ENCODE measurements around the gene MORN1. TPM values are rescaled to one million over a fixed set of nuclear protein-coding genes. Genes with fewer than 3 reads are reported as not detected.
A peak's percentile ranks its signal among the peaks of the same experiment; 100 is the strongest.

The MORN1 gene
- total RNA-seq, 1 donor from 2014 or later: 18.4 TPM

GRCh38 chr1:2380816-2381591 is 10.3 kb downstream of the MORN1 start:
- Histone ChIP-seq H3K4me3 (no peak overlapping the region), H3K36me3 (no peaks in the 10 kb centered on the region), H3K27ac (peak overlapping the region; percentile 32 to 51), H3K9me3 (no peaks in the 10 kb centered on the region), H3K4me1 (peaks cover 10 to 11% of the 10 kb centered on the region in 2 donors), H3K27me3 (no peaks in the 10 kb centered on the region)
- DNase-seq (ENCODE audit: low spot score in 2 of 2): no peak
- TF ChIP-seq, protein P1, sequence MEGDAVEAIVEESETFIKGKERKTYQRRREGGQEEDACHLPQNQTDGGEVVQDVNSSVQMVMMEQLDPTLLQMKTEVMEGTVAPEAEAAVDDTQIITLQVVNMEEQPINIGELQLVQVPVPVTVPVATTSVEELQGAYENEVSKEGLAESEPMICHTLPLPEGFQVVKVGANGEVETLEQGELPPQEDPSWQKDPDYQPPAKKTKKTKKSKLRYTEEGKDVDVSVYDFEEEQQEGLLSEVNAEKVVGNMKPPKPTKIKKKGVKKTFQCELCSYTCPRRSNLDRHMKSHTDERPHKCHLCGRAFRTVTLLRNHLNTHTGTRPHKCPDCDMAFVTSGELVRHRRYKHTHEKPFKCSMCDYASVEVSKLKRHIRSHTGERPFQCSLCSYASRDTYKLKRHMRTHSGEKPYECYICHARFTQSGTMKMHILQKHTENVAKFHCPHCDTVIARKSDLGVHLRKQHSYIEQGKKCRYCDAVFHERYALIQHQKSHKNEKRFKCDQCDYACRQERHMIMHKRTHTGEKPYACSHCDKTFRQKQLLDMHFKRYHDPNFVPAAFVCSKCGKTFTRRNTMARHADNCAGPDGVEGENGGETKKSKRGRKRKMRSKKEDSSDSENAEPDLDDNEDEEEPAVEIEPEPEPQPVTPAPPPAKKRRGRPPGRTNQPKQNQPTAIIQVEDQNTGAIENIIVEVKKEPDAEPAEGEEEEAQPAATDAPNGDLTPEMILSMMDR (IDR thresholded peaks at IDR 0.05): no peak
- intact Hi-C loops (cut with DNase I): loop anchor here (1.0 to 5.0 kb wide), 4 partner anchors 10 to 186 kb away; partner anchors contain the start of genes MORN1 and RER1

DNA sequence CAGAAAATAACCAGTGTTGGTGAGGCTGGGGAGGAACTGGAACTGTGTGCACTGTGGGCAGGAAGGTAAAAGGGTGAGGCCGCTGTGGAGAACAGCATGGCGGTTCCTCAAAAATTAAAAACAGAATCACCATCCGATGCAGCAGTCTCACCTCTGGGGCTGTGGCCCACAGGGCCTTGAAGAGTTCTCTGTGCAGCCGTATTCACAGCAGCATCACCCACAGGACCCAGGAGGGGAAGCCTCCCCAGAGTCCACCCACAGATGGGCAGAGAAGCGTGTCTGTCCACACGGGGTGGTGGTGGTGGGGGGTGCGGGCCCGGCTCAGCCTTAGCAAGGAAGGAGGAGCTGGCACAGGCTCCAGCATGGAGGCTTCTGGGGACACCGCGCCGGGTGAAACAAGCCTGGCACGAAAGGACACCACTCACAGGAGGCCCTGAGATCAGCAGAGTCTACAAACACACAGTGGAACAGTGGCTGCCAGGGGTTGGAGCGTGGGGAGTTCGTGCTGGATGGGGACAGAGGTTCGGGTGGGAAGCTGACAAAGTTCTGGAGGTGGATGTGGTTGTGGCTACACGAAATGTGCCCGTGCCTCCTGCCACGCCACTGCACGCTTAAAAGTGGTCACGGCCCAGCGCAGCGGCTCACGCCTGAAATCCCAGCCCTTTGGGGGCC is 11.5 kb downstream of the MORN1 start:
- Histone ChIP-seq H3K36me3 (no peaks in the 10 kb centered on the region), H3K9me3 (no peaks in the 10 kb centered on the region), H3K4me1 (peaks cover 10 to 11% of the 10 kb centered on the region in 2 donors), H3K4me3 (no peak overlapping the region), H3K27me3 (no peaks in the 10 kb centered on the region), H3K27ac (no peak overlapping the region)
- DNase-seq (ENCODE audit: low spot score in 2 of 2): no peak
- TF ChIP-seq, protein P1 (IDR thresholded peaks at IDR 0.05): no peak
- intact Hi-C loops (cut with DNase I): loop anchor here (5.0 kb wide), 1 partner anchor 143 kb away; no protein-coding TSS in a partner anchor

- intact Hi-C loops (cut with DNase I): no loop called here
- Histone ChIP-seq H3K36me3 (no peaks in the 10 kb centered on the region), H3K27me3 (no peaks in the 10 kb centered on the region), H3K4me1 (peaks cover 10 to 11% of the 10 kb centered on the region in 2 donors), H3K27ac (no peak overlapping the region), H3K9me3 (no peaks in the 10 kb centered on the region), H3K4me3 (no peak overlapping the region)
- DNase-seq (ENCODE audit: low spot score in 2 of 2): no peak
- TF ChIP-seq, protein P1 (IDR thresholded peaks at IDR 0.05): no peak
Measured at GRCh38 chr1:2378956-2379732, 12.2 kb downstream of the MORN1 start.

DNA sequence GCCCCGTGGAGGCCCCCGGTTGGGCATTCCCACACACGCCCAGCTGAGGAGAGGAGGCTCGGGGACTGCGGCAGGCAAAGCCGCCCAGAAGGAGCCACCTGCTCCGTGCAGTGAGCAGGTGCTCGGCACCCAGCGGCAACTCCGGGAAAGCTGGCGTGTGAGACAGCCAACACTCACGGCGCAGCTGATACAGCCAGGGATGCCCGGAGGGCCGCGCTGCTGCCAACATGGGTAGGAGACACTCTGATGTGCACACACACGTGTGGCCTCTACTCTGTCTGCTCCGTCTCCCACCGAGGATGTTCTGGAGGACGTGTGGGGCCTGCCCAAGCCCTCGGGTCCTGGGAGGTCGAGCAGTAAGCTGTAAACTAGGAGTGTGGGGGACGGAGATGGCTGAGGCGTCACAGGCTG is 12.9 kb downstream of the MORN1 start:
- DNase-seq (ENCODE audit: low spot score in 2 of 2): no peak
- Histone ChIP-seq H3K9me3 (no peaks in the 10 kb centered on the region), H3K4me3 (no peak overlapping the region), H3K4me1 (peaks cover 10 to 11% of the 10 kb centered on the region in 2 donors), H3K36me3 (no peaks in the 10 kb centered on the region), H3K27ac (no peak overlapping the region), H3K27me3 (no peaks in the 10 kb centered on the region)
- intact Hi-C loops (cut with DNase I): no loop called here
- TF ChIP-seq, protein P1 (IDR thresholded peaks at IDR 0.05): no peak

- TF ChIP-seq, protein P1 (IDR thresholded peaks at IDR 0.05): no peak
- no peak overlapping the region for H3K4me3 ChIP-seq
- no peak for DNase-seq (ENCODE audit: low spot score in 2 of 2)
- no peaks in the 10 kb centered on the region for H3K9me3 ChIP-seq
- no peaks in the 10 kb centered on the region for H3K27me3 ChIP-seq
- intact Hi-C loops (cut with DNase I): no loop called here
- no peaks in the 10 kb centered on the region for H3K36me3 ChIP-seq
- H3K4me1 ChIP-seq: peaks cover 10 to 11% of the 10 kb centered on the region in 2 donors
- H3K27ac ChIP-seq: no peak overlapping the region
Measured at GRCh38 chr1:2377751-2378440, 13.5 kb downstream of the MORN1 start.
